ENCODE results near the gene MGMT.

DNA sequence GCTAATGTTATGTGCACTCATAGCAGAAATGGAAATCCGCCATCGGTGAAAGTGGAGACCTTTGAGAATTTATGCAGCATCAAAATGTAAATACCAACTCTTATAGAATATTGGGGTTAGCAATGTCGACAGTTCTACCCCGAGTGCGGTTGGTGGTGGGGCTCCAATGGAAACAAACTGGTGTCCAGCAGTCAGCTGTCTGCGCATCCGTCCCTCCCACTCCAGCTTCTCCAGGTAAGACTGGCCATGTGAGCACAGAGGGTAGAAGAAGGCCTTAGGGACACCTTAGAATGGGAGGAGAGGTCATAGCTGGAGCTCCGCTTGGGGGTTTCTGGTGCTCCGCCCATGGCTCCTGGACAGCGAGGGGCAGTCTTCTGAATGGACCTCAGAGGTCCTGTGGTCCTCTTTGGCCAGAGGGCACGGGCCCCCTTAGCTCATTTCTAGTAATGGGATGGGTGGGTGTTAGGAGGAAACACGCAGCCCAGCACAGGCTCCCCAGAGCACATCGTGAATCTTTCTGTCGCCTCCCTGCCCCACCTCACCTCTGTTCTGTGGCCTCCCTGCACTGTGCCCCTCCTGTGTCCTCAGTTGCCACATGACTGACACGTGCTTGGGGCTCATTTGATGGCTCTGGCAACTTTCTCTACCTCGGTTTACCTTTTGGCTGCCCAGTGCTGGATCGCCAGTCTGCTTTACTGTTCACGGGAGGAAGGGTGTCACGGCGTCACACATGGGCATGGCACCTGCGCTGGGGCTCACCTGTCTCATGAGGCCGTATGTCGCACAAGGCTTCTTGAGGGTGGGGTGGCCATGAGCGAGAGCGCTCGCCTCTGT lies 50.0 kb downstream of the MGMT start:
- TF ChIP-seq, protein P1, sequence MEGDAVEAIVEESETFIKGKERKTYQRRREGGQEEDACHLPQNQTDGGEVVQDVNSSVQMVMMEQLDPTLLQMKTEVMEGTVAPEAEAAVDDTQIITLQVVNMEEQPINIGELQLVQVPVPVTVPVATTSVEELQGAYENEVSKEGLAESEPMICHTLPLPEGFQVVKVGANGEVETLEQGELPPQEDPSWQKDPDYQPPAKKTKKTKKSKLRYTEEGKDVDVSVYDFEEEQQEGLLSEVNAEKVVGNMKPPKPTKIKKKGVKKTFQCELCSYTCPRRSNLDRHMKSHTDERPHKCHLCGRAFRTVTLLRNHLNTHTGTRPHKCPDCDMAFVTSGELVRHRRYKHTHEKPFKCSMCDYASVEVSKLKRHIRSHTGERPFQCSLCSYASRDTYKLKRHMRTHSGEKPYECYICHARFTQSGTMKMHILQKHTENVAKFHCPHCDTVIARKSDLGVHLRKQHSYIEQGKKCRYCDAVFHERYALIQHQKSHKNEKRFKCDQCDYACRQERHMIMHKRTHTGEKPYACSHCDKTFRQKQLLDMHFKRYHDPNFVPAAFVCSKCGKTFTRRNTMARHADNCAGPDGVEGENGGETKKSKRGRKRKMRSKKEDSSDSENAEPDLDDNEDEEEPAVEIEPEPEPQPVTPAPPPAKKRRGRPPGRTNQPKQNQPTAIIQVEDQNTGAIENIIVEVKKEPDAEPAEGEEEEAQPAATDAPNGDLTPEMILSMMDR (conservative IDR thresholded peaks at IDR 0.05; ENCODE audit: low read depth, low read length) = no peak
- TF ChIP-seq RAD21 (IDR thresholded peaks at IDR 0.05; ENCODE audit: low read length) = no peak

Measured in IMR-90 (cell line).